SK-N-SH (cell line): ENCODE measurements around the gene OR6T1.

Experiments
- EZH2phosphoT487 ChIP-seq: fragments of 200-600 bp; sonication (generic); IDR thresholded peaks from 2 replicates; pipeline ENCODE4 v1.6.1; 2017; ENCODE audit warnings: low read depth, mixed run types, mild to moderate bottlenecking, antibody characterized with exemption, moderate library complexity, borderline replicate concordance
- JUND ChIP-seq: IDR thresholded peaks from 2 replicates; pipeline ENCODE4 v1.4.0; 2012
- RXRA ChIP-seq: IDR thresholded peaks from 2 replicates; pipeline ENCODE4 v1.4.0; 2012; ENCODE audit warnings: low read depth, mild to moderate bottlenecking, borderline replicate concordance
- TEAD4 ChIP-seq: IDR thresholded peaks from 2 replicates; pipeline ENCODE4 v1.4.0; 2012; ENCODE audit warnings: mild to moderate bottlenecking, borderline replicate concordance; ENCODE audit not compliant: insufficient read depth
- YY1 ChIP-seq: IDR thresholded peaks from 2 replicates; pipeline ENCODE4 v1.4.0; 2012; ENCODE audit warnings: low read depth, mild to moderate bottlenecking
- ZBTB33 ChIP-seq: IDR thresholded peaks from 2 replicates; pipeline ENCODE4 v1.4.0; 2012; ENCODE audit warnings: low read depth, borderline replicate concordance
- TF ChIP-seq, protein P1 (sequence below): fragments of 200-600 bp; sonication (generic); IDR thresholded peaks from 2 replicates; pipeline ENCODE4 v1.6.1; 2017; ENCODE audit warnings: antibody characterized with exemption, mild to moderate bottlenecking, moderate library complexity

DNA sequence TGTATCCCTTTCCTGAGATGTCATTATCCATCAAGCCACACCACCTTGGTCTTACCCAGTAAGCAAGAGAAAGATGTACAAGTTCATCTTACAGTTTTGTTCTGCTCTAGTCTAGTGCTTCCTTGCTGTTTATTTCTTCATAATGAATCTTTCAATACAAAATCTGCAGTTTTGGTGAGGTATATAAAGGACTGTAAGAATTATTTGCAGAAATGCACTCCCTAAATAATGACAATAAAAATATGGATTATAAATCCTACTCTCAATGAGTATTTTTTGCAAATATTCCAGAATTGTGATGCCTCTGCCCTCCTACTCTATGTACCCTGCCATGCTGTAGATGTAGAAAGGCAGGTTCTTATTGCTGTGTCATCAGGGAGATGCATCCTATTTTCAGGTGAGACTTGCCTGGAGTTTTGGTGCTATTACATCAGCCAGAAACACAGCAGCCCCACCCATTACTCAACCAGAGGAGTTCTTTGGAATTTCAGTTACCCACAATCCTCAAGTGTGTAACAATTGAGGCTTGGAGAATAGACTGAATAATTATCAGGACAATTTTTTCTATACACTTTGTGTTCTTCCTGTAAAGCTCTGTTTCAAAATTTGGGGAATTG lies 34.2 kb upstream of the OR6T1 start, which contains the start of gene OR10S1:
- TF ChIP-seq, protein P1, sequence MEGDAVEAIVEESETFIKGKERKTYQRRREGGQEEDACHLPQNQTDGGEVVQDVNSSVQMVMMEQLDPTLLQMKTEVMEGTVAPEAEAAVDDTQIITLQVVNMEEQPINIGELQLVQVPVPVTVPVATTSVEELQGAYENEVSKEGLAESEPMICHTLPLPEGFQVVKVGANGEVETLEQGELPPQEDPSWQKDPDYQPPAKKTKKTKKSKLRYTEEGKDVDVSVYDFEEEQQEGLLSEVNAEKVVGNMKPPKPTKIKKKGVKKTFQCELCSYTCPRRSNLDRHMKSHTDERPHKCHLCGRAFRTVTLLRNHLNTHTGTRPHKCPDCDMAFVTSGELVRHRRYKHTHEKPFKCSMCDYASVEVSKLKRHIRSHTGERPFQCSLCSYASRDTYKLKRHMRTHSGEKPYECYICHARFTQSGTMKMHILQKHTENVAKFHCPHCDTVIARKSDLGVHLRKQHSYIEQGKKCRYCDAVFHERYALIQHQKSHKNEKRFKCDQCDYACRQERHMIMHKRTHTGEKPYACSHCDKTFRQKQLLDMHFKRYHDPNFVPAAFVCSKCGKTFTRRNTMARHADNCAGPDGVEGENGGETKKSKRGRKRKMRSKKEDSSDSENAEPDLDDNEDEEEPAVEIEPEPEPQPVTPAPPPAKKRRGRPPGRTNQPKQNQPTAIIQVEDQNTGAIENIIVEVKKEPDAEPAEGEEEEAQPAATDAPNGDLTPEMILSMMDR, result no peak
- TF ChIP-seq EZH2phosphoT487 (no peak), YY1 (no peak), ZBTB33 (no peak), JUND (no peak), TEAD4 (no peak), RXRA (no peak)
